Keratinocyte (primary cell): Measurements from ENCODE around the gene THSD7B. TPM values are rescaled to one million over a fixed set of nuclear protein-coding genes. Genes with fewer than 3 reads are reported as not detected.

Experiments used
- DNase-seq: peaks from one replicate; pipeline ENCODE4 v3.0.0-alpha.2; 2011; ENCODE audit warnings: low read depth, missing footprints, low spot score
- FAIRE-seq: peaks from 2 replicates; lab custom pipeline; 2011; peaks lifted over from hg19 to GRCh38; lab: Jason Lieb, UNC
- H2AFZ ChIP-seq: 2 replicates; pipeline ENCODE4 v1.6.0; 2012; ENCODE audit warnings: low read length, control low read depth, inconsistent platforms; ENCODE audit not compliant: control insufficient read depth
- H3K27ac ChIP-seq: 2 replicates; pipeline ENCODE4 v1.5.1; 2011; ENCODE audit warnings: low read length; ENCODE audit not compliant: control insufficient read depth, insufficient read depth
- H3K27me3 ChIP-seq: 3 replicates; pipeline ENCODE4 v1.6.0; 2011; ENCODE audit warnings: low read length; ENCODE audit not compliant: control insufficient read depth, insufficient read depth; ENCODE audit errors: extremely low read depth
- H3K36me3 ChIP-seq, 2 experiments: 2 replicates in 1 of 2; 3 replicates in 1 of 2; pipeline ENCODE4 v1.5.1; 2011; ENCODE audit warnings: low read length in 2 of 2, mild to moderate bottlenecking in 1 of 2; ENCODE audit not compliant: control insufficient read depth in 2 of 2, insufficient read depth in 2 of 2; ENCODE audit errors: extremely low read depth in 1 of 2
- H3K4me1 ChIP-seq: 3 replicates; pipeline ENCODE4 v1.5.1; 2011; ENCODE audit warnings: low read length; ENCODE audit not compliant: control insufficient read depth, insufficient read depth; ENCODE audit errors: extremely low read depth
- H3K4me2 ChIP-seq: 3 replicates; pipeline ENCODE4 v1.6.0; 2011; ENCODE audit warnings: low read depth, low read length; ENCODE audit not compliant: control insufficient read depth, insufficient read depth; ENCODE audit errors: extremely low read depth
- H3K4me3 ChIP-seq, 3 experiments: fragments of 200-600 bp in 1 of 3; sonication (generic) in 1 of 3; 2 replicates in 2 of 3; 3 replicates in 1 of 3; pipeline ENCODE4 v1.5.1; 2011 to 2016; ENCODE audit warnings: low read length in 3 of 3, mild to moderate bottlenecking in 3 of 3, control low read depth in 2 of 3, inconsistent platforms in 1 of 3, low read depth in 1 of 3, mixed read lengths in 1 of 3, mixed run types in 1 of 3, moderate library complexity in 1 of 3; ENCODE audit not compliant: control insufficient read depth in 2 of 3, insufficient read depth in 2 of 3; ENCODE audit errors: extremely low read depth in 1 of 3
- H3K79me2 ChIP-seq: 2 replicates; pipeline ENCODE4 v1.6.0; 2012; ENCODE audit warnings: low read length; ENCODE audit not compliant: control insufficient read depth, insufficient read depth
- H3K9ac ChIP-seq: 3 replicates; pipeline ENCODE4 v1.6.0; 2011; ENCODE audit warnings: low read length; ENCODE audit not compliant: control insufficient read depth, insufficient read depth; ENCODE audit errors: extremely low read depth
- H3K9me1 ChIP-seq: 3 replicates; pipeline ENCODE4 v1.6.0; 2011; ENCODE audit warnings: low read length; ENCODE audit not compliant: control insufficient read depth, insufficient read depth; ENCODE audit errors: extremely low read depth
- H3K9me3 ChIP-seq: 2 replicates; pipeline ENCODE4 v1.5.1; 2012; ENCODE audit warnings: low read depth, low read length; ENCODE audit not compliant: control insufficient read depth
- H4K20me1 ChIP-seq: 3 replicates; pipeline ENCODE4 v1.6.0; 2011; ENCODE audit warnings: low read length; ENCODE audit not compliant: control insufficient read depth, insufficient read depth; ENCODE audit errors: extremely low read depth
- CTCF ChIP-seq, 3 experiments: IDR thresholded peaks in 1 of 3; conservative IDR thresholded peaks in 1 of 3; optimal IDR thresholded peaks in 1 of 3; 2 replicates in 2 of 3; 3 replicates in 1 of 3; pipeline versions ENCODE3 to v1.5.1; 2011; ENCODE audit warnings: low read length in 3 of 3, mild to moderate bottlenecking in 3 of 3, moderate library complexity in 2 of 3, control low read depth in 1 of 3, inconsistent platforms in 1 of 3; ENCODE audit not compliant: insufficient read depth in 2 of 3; ENCODE audit errors: extremely low read depth in 1 of 3
- EZH2 ChIP-seq: IDR thresholded peaks from one replicate; pipeline ENCODE4 v1.6.1; 2012; ENCODE audit warnings: inconsistent platforms, mild to moderate bottlenecking, low read length, moderate library complexity
- dilution Hi-C: fragments of 300-500 bp; cut with MboI; formaldehyde crosslinking; loops from one replicate; pipeline ENCODE4 v1.7.0; 2020; ENCODE audit warnings: low sequenced_read_pairs; ENCODE audit not compliant: extremely low pct_ligation_motif_present
- polyA plus RNA-seq, 5 experiments: library from polyadenylated mRNA; depleted of rRNA in 3 of 5; stranded (reverse) in 3 of 5; stranded (forward) in 1 of 5; unstranded in 1 of 5; fragments of >200 nt; gene quantifications; 1 replicate in 1 of 5; 2 replicates in 3 of 5; 3 replicates in 1 of 5; pipeline versions ENCODE4 v1.2.1 to v1.2.3, GENCODE V29; 2011 to 2012; ENCODE audit warnings: missing spikeins in 2 of 5, low read depth in 1 of 5, low replicate concordance in 1 of 5

Gene THSD7B
- polyA plus RNA-seq, 1 donor (not counting 4 experiments of a cell fraction or from before 2014, with no cell fraction given), result 0.04 TPM

DNA sequence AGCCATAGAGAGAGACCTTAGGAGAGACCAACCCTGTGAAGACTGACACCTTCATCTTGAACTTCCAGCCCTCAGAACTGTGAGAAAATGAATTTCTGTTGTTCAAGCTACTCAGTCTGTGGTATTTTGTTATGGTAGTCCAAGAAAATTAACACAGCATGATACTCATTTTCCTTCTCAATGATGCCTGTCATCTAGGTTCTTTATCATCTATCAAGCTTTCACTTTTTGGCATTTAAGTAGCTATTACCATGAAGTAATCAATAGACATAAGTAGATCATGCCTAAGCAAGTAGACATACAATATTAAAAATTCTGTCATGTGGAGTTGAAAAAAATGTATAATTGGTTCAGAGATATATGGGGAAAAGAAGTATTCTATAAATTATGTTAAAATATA, 444.7 kb downstream of the THSD7B start:
- Histone ChIP-seq H3K9me3 (no peaks in the 10 kb centered on the region), H3K79me2 (no peaks in the 10 kb centered on the region), H3K9me1 (no peaks in the 10 kb centered on the region), H3K4me2 (no peak overlapping the region), H3K9ac (no peak overlapping the region), H3K4me3 (no peak overlapping the region), H4K20me1 (no peaks in the 10 kb centered on the region), H3K36me3 (no peaks in the 10 kb centered on the region), H2AFZ (no peak overlapping the region), H3K4me1 (peaks cover 6% of the 10 kb centered on the region), H3K27ac (no peak overlapping the region), H3K27me3 (no peaks in the 10 kb centered on the region)
- no peak for TF ChIP-seq EZH2
- no peak for TF ChIP-seq CTCF (optimal IDR thresholded peaks at IDR 0.05 in 1 of 3, IDR thresholded peaks at IDR 0.05 in 1 of 3, conservative IDR thresholded peaks at IDR 0.05 in 1 of 3; ENCODE audit: extremely low read depth in 1 of 3, insufficient read depth in 2 of 3, low read length in 3 of 3)
- dilution Hi-C loops, result no loop called here
- DNase-seq (no peak), FAIRE-seq (no peak)

DNA sequence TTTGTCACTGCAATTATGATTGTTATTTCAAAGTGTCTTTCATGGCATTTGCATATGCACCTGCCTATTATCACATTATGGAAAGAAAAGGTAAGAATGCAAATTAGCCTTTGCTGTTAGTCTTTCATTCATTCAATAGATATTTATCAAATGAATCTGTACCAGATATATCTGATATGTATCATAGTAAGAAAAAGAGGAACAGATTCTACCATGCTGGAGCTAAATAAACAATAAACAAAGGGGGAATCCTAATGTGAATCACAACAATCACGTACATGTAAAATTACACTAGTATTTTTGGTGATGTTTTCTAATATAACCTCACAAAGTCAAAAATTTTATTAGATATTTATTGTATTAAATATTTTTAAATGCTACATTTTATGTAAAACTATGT, 446.4 kb downstream of the THSD7B start:
- no peak overlapping the region for H3K27ac ChIP-seq
- no peaks in the 10 kb centered on the region for H4K20me1 ChIP-seq
- no peaks in the 10 kb centered on the region for H3K79me2 ChIP-seq
- H3K4me1 ChIP-seq, result no peaks in the 10 kb centered on the region
- no peak overlapping the region for H3K9ac ChIP-seq
- dilution Hi-C loops, result no loop called here
- no peak overlapping the region for H3K4me3 ChIP-seq
- no peak overlapping the region for H2AFZ ChIP-seq
- no peaks in the 10 kb centered on the region for H3K9me1 ChIP-seq
- H3K36me3 ChIP-seq, result no peaks in the 10 kb centered on the region
- H3K9me3 ChIP-seq, result no peaks in the 10 kb centered on the region
- TF ChIP-seq CTCF (optimal IDR thresholded peaks at IDR 0.05 in 1 of 3, IDR thresholded peaks at IDR 0.05 in 1 of 3, conservative IDR thresholded peaks at IDR 0.05 in 1 of 3; ENCODE audit: extremely low read depth in 1 of 3, insufficient read depth in 2 of 3, low read length in 3 of 3), result no peak
- TF ChIP-seq EZH2, result no peak
- H3K4me2 ChIP-seq, result no peak overlapping the region
- no peaks in the 10 kb centered on the region for H3K27me3 ChIP-seq
- no peak for DNase-seq
- FAIRE-seq, result no peak
